WTC11 (cell line): Measurements from ENCODE around the gene TSSK2.

ENCODE experiments used
- ATF1 ChIP-seq: sonication (generic); formaldehyde crosslinking; IDR thresholded peaks from 2 replicates; pipeline ENCODE4 v1.8.1; 2023; ENCODE audit warnings: mild to moderate bottlenecking, moderate library complexity, missing genetic modification reagents
- ETV6 ChIP-seq: sonication (generic); formaldehyde crosslinking; IDR thresholded peaks from 2 replicates; pipeline ENCODE4 v1.8.1; 2022; ENCODE audit warnings: mild to moderate bottlenecking, missing genetic modification reagents
- JUN ChIP-seq: sonication (generic); formaldehyde crosslinking; IDR thresholded peaks from 2 replicates; pipeline ENCODE4 v1.8.0; 2023; ENCODE audit warnings: mild to moderate bottlenecking, missing genetic modification reagents
- NR2C2 ChIP-seq: sonication (generic); formaldehyde crosslinking; IDR thresholded peaks from 2 replicates; pipeline ENCODE4 v1.8.0; 2022; ENCODE audit warnings: mild to moderate bottlenecking, missing genetic modification reagents
- SMAD3 ChIP-seq: sonication (generic); formaldehyde crosslinking; IDR thresholded peaks from 2 replicates; pipeline ENCODE4 v1.8.0; 2022; ENCODE audit warnings: missing genetic modification reagents, mild to moderate bottlenecking, borderline replicate concordance
- TF ChIP-seq, protein P1 (sequence below): fragments of 200-600 bp; IDR thresholded peaks from 2 replicates; pipeline ENCODE4 v1.8.0; 2022; ENCODE audit warnings: antibody characterized with exemption
- TF ChIP-seq, protein P2 (sequence below): fragments of 250-450 bp; sonication (Bioruptor Pico); conservative IDR thresholded peaks from 2 replicates; pipeline ENCODE4 v1.9.0; 2021; ENCODE audit warnings: mild to moderate bottlenecking
- TF ChIP-seq, protein P3 (sequence below): sonication (generic); formaldehyde crosslinking; IDR thresholded peaks from 2 replicates; pipeline ENCODE4 v1.8.1; 2023; ENCODE audit warnings: mild to moderate bottlenecking, moderate library complexity, missing genetic modification reagents
- TF ChIP-seq, protein P4 (sequence below): sonication (generic); formaldehyde crosslinking; IDR thresholded peaks from 2 replicates; pipeline ENCODE4 v1.8.1; 2022; ENCODE audit warnings: missing genetic modification reagents, borderline replicate concordance
- TF ChIP-seq, protein P5 (sequence below): sonication (generic); formaldehyde crosslinking; IDR thresholded peaks from 2 replicates; pipeline ENCODE4 v1.8.1; 2023; ENCODE audit warnings: mild to moderate bottlenecking, missing genetic modification reagents, moderate library complexity

DNA sequence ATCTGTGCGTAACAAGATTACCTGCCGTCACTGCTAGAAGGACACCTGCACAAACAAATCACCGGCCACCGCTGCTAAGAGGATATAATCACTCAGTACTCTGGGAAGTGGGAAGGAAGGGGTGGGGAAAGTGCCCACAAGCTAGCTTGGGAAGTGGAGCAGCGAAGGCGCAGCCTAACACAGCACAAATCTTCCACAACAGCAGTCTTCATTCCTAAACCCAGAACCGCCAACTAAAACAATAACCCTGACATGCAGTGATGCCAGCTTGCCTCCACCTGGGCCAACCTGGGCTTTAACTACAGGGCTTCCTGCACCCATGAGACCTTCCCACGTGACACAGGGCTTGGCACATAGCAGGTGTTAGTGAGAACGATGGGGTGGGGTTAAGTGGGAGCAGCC lies 14.0 kb upstream of the TSSK2 start:
- TF ChIP-seq, protein P1, sequence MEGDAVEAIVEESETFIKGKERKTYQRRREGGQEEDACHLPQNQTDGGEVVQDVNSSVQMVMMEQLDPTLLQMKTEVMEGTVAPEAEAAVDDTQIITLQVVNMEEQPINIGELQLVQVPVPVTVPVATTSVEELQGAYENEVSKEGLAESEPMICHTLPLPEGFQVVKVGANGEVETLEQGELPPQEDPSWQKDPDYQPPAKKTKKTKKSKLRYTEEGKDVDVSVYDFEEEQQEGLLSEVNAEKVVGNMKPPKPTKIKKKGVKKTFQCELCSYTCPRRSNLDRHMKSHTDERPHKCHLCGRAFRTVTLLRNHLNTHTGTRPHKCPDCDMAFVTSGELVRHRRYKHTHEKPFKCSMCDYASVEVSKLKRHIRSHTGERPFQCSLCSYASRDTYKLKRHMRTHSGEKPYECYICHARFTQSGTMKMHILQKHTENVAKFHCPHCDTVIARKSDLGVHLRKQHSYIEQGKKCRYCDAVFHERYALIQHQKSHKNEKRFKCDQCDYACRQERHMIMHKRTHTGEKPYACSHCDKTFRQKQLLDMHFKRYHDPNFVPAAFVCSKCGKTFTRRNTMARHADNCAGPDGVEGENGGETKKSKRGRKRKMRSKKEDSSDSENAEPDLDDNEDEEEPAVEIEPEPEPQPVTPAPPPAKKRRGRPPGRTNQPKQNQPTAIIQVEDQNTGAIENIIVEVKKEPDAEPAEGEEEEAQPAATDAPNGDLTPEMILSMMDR, result no peak
- TF ChIP-seq ETV6 (CRISPR knock-in tag), result no peak
- TF ChIP-seq, protein P2, sequence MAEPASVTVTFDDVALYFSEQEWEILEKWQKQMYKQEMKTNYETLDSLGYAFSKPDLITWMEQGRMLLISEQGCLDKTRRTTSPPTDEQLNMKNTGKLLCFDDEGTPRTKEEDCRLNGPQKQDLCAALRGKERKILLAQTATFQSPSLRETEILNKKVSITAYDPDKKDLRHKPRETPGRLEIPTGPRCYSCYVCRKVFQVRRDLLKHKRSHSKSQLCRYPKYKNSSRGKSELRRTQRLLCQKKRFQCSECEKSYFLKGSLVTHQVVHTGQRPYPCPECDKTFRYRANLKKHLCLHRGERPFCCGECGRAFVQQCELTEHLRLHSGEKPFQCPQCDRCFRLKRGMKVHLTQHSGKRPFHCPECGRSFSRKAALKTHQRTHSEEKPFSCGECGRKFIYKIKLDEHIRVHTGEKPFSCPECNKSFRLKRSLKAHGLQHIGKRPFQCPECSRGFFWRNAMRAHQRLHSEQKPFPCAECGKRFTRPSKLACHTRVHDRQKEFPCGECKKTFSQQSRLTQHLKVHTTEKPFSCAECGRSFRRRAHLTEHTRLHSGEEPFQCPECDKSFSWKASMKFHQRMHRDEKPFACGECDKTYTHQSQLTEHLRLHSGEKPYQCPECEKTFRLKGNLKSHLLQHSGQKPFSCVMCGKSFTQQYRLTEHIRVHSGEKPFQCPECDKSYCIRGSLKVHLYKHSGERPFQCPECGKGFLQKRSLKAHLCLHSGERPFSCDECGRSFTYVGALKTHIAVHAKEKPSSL (CRISPR knock-in tag), result no peak
- TF ChIP-seq, protein P3, sequence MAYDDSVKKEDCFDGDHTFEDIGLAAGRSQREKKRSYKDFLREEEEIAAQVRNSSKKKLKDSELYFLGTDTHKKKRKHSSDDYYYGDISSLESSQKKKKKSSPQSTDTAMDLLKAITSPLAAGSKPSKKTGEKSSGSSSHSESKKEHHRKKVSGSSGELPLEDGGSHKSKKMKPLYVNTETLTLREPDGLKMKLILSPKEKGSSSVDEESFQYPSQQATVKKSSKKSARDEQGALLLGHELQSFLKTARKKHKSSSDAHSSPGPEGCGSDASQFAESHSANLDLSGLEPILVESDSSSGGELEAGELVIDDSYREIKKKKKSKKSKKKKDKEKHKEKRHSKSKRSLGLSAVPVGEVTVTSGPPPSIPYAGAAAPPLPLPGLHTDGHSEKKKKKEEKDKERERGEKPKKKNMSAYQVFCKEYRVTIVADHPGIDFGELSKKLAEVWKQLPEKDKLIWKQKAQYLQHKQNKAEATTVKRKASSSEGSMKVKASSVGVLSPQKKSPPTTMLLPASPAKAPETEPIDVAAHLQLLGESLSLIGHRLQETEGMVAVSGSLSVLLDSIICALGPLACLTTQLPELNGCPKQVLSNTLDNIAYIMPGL, result no peak
- no peak for TF ChIP-seq JUN (CRISPR knock-in tag)
- TF ChIP-seq ATF1, result no peak
- TF ChIP-seq, protein P4, sequence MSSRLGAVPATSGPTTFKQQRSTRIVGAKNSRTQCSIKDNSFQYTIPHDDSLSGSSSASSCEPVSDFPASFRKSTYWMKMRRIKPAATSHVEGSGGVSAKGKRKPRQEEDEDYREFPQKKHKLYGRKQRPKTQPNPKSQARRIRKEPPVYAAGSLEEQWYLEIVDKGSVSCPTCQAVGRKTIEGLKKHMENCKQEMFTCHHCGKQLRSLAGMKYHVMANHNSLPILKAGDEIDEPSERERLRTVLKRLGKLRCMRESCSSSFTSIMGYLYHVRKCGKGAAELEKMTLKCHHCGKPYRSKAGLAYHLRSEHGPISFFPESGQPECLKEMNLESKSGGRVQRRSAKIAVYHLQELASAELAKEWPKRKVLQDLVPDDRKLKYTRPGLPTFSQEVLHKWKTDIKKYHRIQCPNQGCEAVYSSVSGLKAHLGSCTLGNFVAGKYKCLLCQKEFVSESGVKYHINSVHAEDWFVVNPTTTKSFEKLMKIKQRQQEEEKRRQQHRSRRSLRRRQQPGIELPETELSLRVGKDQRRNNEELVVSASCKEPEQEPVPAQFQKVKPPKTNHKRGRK (CRISPR knock-in tag), result no peak
- TF ChIP-seq NR2C2, result no peak
- no peak for TF ChIP-seq SMAD3 (CRISPR knock-in tag)
- TF ChIP-seq, protein P5, sequence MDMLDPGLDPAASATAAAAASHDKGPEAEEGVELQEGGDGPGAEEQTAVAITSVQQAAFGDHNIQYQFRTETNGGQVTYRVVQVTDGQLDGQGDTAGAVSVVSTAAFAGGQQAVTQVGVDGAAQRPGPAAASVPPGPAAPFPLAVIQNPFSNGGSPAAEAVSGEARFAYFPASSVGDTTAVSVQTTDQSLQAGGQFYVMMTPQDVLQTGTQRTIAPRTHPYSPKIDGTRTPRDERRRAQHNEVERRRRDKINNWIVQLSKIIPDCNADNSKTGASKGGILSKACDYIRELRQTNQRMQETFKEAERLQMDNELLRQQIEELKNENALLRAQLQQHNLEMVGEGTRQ (CRISPR knock-in tag), result no peak
